K562 (cell line): ENCODE results near the gene MIEF1. TPM values are rescaled to one million over a fixed set of nuclear protein-coding genes. Genes with fewer than 3 reads are reported as not detected.

Experiments used
- DMBX1 ChIP-seq: fragments of 250-450 bp; sonication (Bioruptor Pico); IDR thresholded peaks from 2 replicates; pipeline ENCODE4 v1.8.0; 2022; ENCODE audit warnings: inconsistent platforms, mild to moderate bottlenecking, moderate library complexity, borderline replicate concordance
- GATAD2A ChIP-seq: fragments of 450-650 bp; IDR thresholded peaks from 2 replicates; pipeline ENCODE4 v1.6.1; 2017
- GATAD2B ChIP-seq: fragments of 450-650 bp; IDR thresholded peaks from 2 replicates; pipeline ENCODE4 v1.6.1; 2017; ENCODE audit warnings: mild to moderate bottlenecking, borderline replicate concordance
- HOXB6 ChIP-seq: fragments of 250-450 bp; sonication (Bioruptor Pico); IDR thresholded peaks from 2 replicates; pipeline ENCODE4 v1.5.1; 2022; ENCODE audit warnings: mild to moderate bottlenecking, borderline replicate concordance
- LCOR ChIP-seq: sonication (generic); formaldehyde crosslinking; IDR thresholded peaks from 2 replicates; pipeline ENCODE4 v1.8.0; 2022; ENCODE audit warnings: mild to moderate bottlenecking, missing genetic modification reagents
- LEF1 ChIP-seq: fragments of 450-650 bp; IDR thresholded peaks from 2 replicates; pipeline ENCODE4 v1.6.1; 2016; ENCODE audit warnings: mild to moderate bottlenecking
- NCOA1 ChIP-seq: fragments of 450-650 bp; IDR thresholded peaks from 2 replicates; pipeline ENCODE4 v1.6.1; 2016; ENCODE audit warnings: low read depth
- SMAD4 ChIP-seq: fragments of 250-450 bp; sonication (Bioruptor Pico); conservative IDR thresholded peaks from 2 replicates; pipeline ENCODE4 v1.8.0; 2021; ENCODE audit warnings: inconsistent platforms, mild to moderate bottlenecking, moderate library complexity
- ZBTB5 ChIP-seq: fragments of 450-650 bp; IDR thresholded peaks from 2 replicates; pipeline ENCODE4 v1.6.1; 2017; ENCODE audit warnings: antibody characterized with exemption
- ZNF197 ChIP-seq: fragments of 200-800 bp; sonication (Bioruptor generic); IDR thresholded peaks from 2 replicates; pipeline ENCODE4 v1.6.1; 2016; ENCODE audit warnings: low read depth, missing genetic modification characterization, missing compliant biosample characterization
- ZNF444 ChIP-seq: fragments of 250-450 bp; sonication (Bioruptor Pico); IDR thresholded peaks from 2 replicates; pipeline ENCODE4 v1.4.0; 2020; ENCODE audit warnings: mild to moderate bottlenecking, moderate library complexity
- polyA plus RNA-seq, 8 experiments: library from polyadenylated mRNA; depleted of rRNA in 4 of 8; stranded (reverse) in 5 of 8; unstranded in 3 of 8; fragments of >200 nt; fragmentation: Nextera tagmentation in 2 of 8; fragmentation: Illumina TruSeq in 1 of 8; extraction: Ambion mirVana in 2 of 8; extraction: Trizol in 1 of 8; gene quantifications; 2 replicates each; pipeline versions ENCODE4 v1.2.1 to v1.2.3, GENCODE V29; 2011 to 2014; ENCODE audit warnings: inconsistent platforms in 1 of 8, missing spikeins in 1 of 8
- total RNA-seq, 7 experiments: library from RNA; depleted of rRNA in 6 of 7; stranded (reverse); fragments of >200 nt in 6 of 7; fragmentation: Illumina TruSeq in 2 of 7; extraction: Trizol in 2 of 7; gene quantifications; 2 replicates each; pipeline versions ENCODE4 v1.2.1 to v1.2.3, GENCODE V29; 2011 to 2021; ENCODE audit warnings: low replicate concordance in 1 of 7
- TF ChIP-seq, protein P1 (sequence below), 3 experiments: IDR thresholded peaks in 2 of 3; conservative IDR thresholded peaks in 1 of 3; 2 replicates each; pipeline ENCODE4 v1.5.1; 2011 to 2012; ENCODE audit warnings: low read length in 3 of 3, mild to moderate bottlenecking in 3 of 3, control low read depth in 2 of 3, improper control_type of control experiment in 1 of 3, inconsistent platforms in 1 of 3, low read depth in 1 of 3, mixed read lengths in 1 of 3, moderate library complexity in 1 of 3; ENCODE audit not compliant: insufficient read depth in 2 of 3
- TF ChIP-seq, protein P2 (sequence below), 2 experiments: fragments of 450-650 bp in 1 of 2; sonication (generic) in 1 of 2; formaldehyde crosslinking in 1 of 2; IDR thresholded peaks; 2 replicates each; pipeline versions ENCODE4 v1.7.1 to v1.9.0; 2016 to 2022; ENCODE audit warnings: inconsistent platforms in 1 of 2, mild to moderate bottlenecking in 1 of 2, missing genetic modification reagents in 1 of 2

Gene MIEF1
- total and polyA plus RNA-seq, 9 of the 15 experiments (the other 6 are each of a cell fraction or from before 2014, with no cell fraction given): 10.9 to 51.8 (median 25.5) TPM

GRCh38 chr22:39545386-39546365, 43.6 kb downstream of the MIEF1 start (continued):
- TF ChIP-seq, protein P1, sequence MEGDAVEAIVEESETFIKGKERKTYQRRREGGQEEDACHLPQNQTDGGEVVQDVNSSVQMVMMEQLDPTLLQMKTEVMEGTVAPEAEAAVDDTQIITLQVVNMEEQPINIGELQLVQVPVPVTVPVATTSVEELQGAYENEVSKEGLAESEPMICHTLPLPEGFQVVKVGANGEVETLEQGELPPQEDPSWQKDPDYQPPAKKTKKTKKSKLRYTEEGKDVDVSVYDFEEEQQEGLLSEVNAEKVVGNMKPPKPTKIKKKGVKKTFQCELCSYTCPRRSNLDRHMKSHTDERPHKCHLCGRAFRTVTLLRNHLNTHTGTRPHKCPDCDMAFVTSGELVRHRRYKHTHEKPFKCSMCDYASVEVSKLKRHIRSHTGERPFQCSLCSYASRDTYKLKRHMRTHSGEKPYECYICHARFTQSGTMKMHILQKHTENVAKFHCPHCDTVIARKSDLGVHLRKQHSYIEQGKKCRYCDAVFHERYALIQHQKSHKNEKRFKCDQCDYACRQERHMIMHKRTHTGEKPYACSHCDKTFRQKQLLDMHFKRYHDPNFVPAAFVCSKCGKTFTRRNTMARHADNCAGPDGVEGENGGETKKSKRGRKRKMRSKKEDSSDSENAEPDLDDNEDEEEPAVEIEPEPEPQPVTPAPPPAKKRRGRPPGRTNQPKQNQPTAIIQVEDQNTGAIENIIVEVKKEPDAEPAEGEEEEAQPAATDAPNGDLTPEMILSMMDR (IDR thresholded peaks at IDR 0.05 in 2 of 3, conservative IDR thresholded peaks at IDR 0.05 in 1 of 3; ENCODE audit: insufficient read depth in 2 of 3, low read depth in 1 of 3, low read length in 3 of 3): no peak
- TF ChIP-seq DMBX1 (CRISPR knock-in tag): peak; percentile 54; the same call in 1 of the 2 replicates
- TF ChIP-seq LEF1: no peak
- no peak for TF ChIP-seq GATAD2A
- TF ChIP-seq HOXB6 (CRISPR knock-in tag): no peak
- TF ChIP-seq SMAD4: peak; percentile 41; the same call in 1 of the 2 replicates
- peak; percentile 57; the same call in 1 of the 2 replicates for TF ChIP-seq NCOA1
- no peak for TF ChIP-seq ZBTB5
- 0 out of 2 replicates have a peak, but pooled peaks have one; percentile 50 for TF ChIP-seq LCOR
- TF ChIP-seq ZNF197 (CRISPR knock-in tag): peak; percentile 66; the same call in 1 of the 2 replicates
- TF ChIP-seq, protein P2, sequence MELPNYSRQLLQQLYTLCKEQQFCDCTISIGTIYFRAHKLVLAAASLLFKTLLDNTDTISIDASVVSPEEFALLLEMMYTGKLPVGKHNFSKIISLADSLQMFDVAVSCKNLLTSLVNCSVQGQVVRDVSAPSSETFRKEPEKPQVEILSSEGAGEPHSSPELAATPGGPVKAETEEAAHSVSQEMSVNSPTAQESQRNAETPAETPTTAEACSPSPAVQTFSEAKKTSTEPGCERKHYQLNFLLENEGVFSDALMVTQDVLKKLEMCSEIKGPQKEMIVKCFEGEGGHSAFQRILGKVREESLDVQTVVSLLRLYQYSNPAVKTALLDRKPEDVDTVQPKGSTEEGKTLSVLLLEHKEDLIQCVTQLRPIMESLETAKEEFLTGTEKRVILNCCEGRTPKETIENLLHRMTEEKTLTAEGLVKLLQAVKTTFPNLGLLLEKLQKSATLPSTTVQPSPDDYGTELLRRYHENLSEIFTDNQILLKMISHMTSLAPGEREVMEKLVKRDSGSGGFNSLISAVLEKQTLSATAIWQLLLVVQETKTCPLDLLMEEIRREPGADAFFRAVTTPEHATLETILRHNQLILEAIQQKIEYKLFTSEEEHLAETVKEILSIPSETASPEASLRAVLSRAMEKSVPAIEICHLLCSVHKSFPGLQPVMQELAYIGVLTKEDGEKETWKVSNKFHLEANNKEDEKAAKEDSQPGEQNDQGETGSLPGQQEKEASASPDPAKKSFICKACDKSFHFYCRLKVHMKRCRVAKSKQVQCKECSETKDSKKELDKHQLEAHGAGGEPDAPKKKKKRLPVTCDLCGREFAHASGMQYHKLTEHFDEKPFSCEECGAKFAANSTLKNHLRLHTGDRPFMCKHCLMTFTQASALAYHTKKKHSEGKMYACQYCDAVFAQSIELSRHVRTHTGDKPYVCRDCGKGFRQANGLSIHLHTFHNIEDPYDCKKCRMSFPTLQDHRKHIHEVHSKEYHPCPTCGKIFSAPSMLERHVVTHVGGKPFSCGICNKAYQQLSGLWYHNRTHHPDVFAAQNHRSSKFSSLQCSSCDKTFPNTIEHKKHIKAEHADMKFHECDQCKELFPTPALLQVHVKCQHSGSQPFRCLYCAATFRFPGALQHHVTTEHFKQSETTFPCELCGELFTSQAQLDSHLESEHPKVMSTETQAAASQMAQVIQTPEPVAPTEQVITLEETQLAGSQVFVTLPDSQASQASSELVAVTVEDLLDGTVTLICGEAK (IDR thresholded peaks at IDR 0.05): peak; percentile 38; the same call in 1 of the 2 replicates
- TF ChIP-seq, protein P2 (CRISPR knock-in tag; IDR thresholded peaks at IDR 0.05): no peak
- TF ChIP-seq ZNF444 (CRISPR knock-in tag): no peak
- TF ChIP-seq GATAD2B: no peak
